Measurements from ENCODE around the gene SLC6A8. TPM values are rescaled to one million over a fixed set of nuclear protein-coding genes. Genes with fewer than 3 reads are reported as not detected.

Gene SLC6A8
- under 1 TPM in 2 of 3 donors, not detected in 1; 0.07 to 0.09 TPM for polyA plus RNA-seq

- H3K4me3 Mint-ChIP-seq, result peak within 1 kb of the TSS; percentile 46 to 72 (median 55)
- peaks cover 4 to 7% (median 4%) of the 10 kb centered on the region in 3 donors for H3K27me3 Mint-ChIP-seq (ENCODE audit: low read depth in 3 of 3)
- no peak within 1 kb of the TSS for H3K27ac Mint-ChIP-seq
- H3K9me3 Mint-ChIP-seq, result peaks cover 0 to 2% (median 0%) of the 10 kb centered on the region in 6 donors
- H3K36me3 Mint-ChIP-seq, result no peaks in the 10 kb centered on the region
- DNase-seq, result peak in 2 of 3 donors; percentile 7 to 10
- no peaks in the 10 kb centered on the region for H3K4me1 Mint-ChIP-seq
Observed at GRCh38 chrX:153687121-153688039, at the start of gene SLC6A8. SLC6A8 (plus strand) TSS chrX:153687926; CDS start chrX:153688575, 649 bp downstream.

- no peak overlapping the region for H3K4me3 Mint-ChIP-seq
- no peak for DNase-seq
- H3K4me1 Mint-ChIP-seq, result no peaks in the 10 kb centered on the region
- no peaks in the 10 kb centered on the region for H3K36me3 Mint-ChIP-seq
- H3K27me3 Mint-ChIP-seq (ENCODE audit: low read depth in 3 of 3), result peaks cover 0 to 3% (median 2%) of the 10 kb centered on the region in 3 donors
- peaks cover 0 to 1% (median 0%) of the 10 kb centered on the region in 6 donors for H3K9me3 Mint-ChIP-seq
- H3K27ac Mint-ChIP-seq, result no peak overlapping the region
Observed at GRCh38 chrX:153638041-153638371, 49.7 kb upstream of the SLC6A8 start.

- H3K36me3 Mint-ChIP-seq, result no peaks in the 10 kb centered on the region
- H3K27ac Mint-ChIP-seq, result no peak overlapping the region
- H3K4me1 Mint-ChIP-seq, result no peaks in the 10 kb centered on the region
- no peak overlapping the region for H3K4me3 Mint-ChIP-seq
- H3K27me3 Mint-ChIP-seq (ENCODE audit: low read depth in 3 of 3), result peaks cover 0 to 4% (median 2%) of the 10 kb centered on the region in 3 donors
- DNase-seq, result no peak
- H3K9me3 Mint-ChIP-seq, result peaks cover 0 to 1% (median 0%) of the 10 kb centered on the region in 6 donors
Observed at GRCh38 chrX:153638436-153639176, 49.1 kb upstream of the SLC6A8 start.

GRCh38 chrX:153639177-153640044 is 48.3 kb upstream of the SLC6A8 start:
- Mint-ChIP-seq H3K27me3 (ENCODE audit: low read depth in 3 of 3) (peaks cover 0 to 4% (median 2%) of the 10 kb centered on the region in 3 donors), H3K4me1 (no peaks in the 10 kb centered on the region), H3K4me3 (no peak overlapping the region), H3K9me3 (peaks cover 0 to 1% (median 0%) of the 10 kb centered on the region in 6 donors), H3K36me3 (no peaks in the 10 kb centered on the region), H3K27ac (no peak overlapping the region)
- no peak for DNase-seq

- H3K27ac Mint-ChIP-seq, result no peak overlapping the region
- no peak overlapping the region for H3K4me3 Mint-ChIP-seq
- DNase-seq, result no peak
- H3K4me1 Mint-ChIP-seq, result no peaks in the 10 kb centered on the region
- peaks cover 0 to 1% (median 0%) of the 10 kb centered on the region in 6 donors for H3K9me3 Mint-ChIP-seq
- H3K27me3 Mint-ChIP-seq (ENCODE audit: low read depth in 3 of 3), result peaks cover 2 to 4% (median 2%) of the 10 kb centered on the region in 3 donors
- H3K36me3 Mint-ChIP-seq, result no peaks in the 10 kb centered on the region
Observed at GRCh38 chrX:153640045-153640686, 47.6 kb upstream of the SLC6A8 start.

- no peaks in the 10 kb centered on the region for H3K36me3 Mint-ChIP-seq
- DNase-seq, result no peak
- peaks cover 0 to 1% (median 0%) of the 10 kb centered on the region in 6 donors for H3K9me3 Mint-ChIP-seq
- no peak overlapping the region for H3K4me3 Mint-ChIP-seq
- H3K27me3 Mint-ChIP-seq (ENCODE audit: low read depth in 3 of 3), result peaks cover 4 to 7% (median 5%) of the 10 kb centered on the region in 3 donors
- no peaks in the 10 kb centered on the region for H3K4me1 Mint-ChIP-seq
- H3K27ac Mint-ChIP-seq, result no peak overlapping the region
Observed at GRCh38 chrX:153640736-153641575, 46.8 kb upstream of the SLC6A8 start.

- peaks cover 0 to 1% (median 0%) of the 10 kb centered on the region in 6 donors for H3K9me3 Mint-ChIP-seq
- H3K4me3 Mint-ChIP-seq, result no peak overlapping the region
- no peak overlapping the region for H3K27ac Mint-ChIP-seq
Observed at GRCh38 chrX:153641627-153642026, 46.1 kb upstream of the SLC6A8 start.

GRCh38 chrX:153642051-153642654 is 45.6 kb upstream of the SLC6A8 start:
- H3K36me3 Mint-ChIP-seq, result no peaks in the 10 kb centered on the region
- no peak overlapping the region for H3K4me3 Mint-ChIP-seq
- peaks cover 0 to 1% (median 0%) of the 10 kb centered on the region in 6 donors for H3K9me3 Mint-ChIP-seq
- H3K27me3 Mint-ChIP-seq (ENCODE audit: low read depth in 3 of 3), result peaks cover 4 to 10% (median 5%) of the 10 kb centered on the region in 3 donors
- H3K4me1 Mint-ChIP-seq, result no peaks in the 10 kb centered on the region
- no peak overlapping the region for H3K27ac Mint-ChIP-seq
- DNase-seq, result no peak

More at GRCh38 chrX:153641627-153642026, 46.1 kb upstream of the SLC6A8 start:
- H3K4me1 Mint-ChIP-seq, result no peaks in the 10 kb centered on the region
- H3K36me3 Mint-ChIP-seq, result no peaks in the 10 kb centered on the region
- peaks cover 4 to 10% (median 5%) of the 10 kb centered on the region in 3 donors for H3K27me3 Mint-ChIP-seq (ENCODE audit: low read depth in 3 of 3)
- DNase-seq, result no peak

GRCh38 chrX:153642655-153643430 is 44.9 kb upstream of the SLC6A8 start:
- Mint-ChIP-seq H3K27me3 (ENCODE audit: low read depth in 3 of 3) (peaks cover 4 to 10% (median 5%) of the 10 kb centered on the region in 3 donors), H3K4me1 (peaks cover 0 to 1% of the 10 kb centered on the region in 2 donors), H3K4me3 (no peak overlapping the region), H3K36me3 (no peaks in the 10 kb centered on the region), H3K27ac (no peak overlapping the region), H3K9me3 (peaks cover 0 to 1% (median 0%) of the 10 kb centered on the region in 6 donors)
- no peak for DNase-seq

GRCh38 chrX:153643431-153644351 is 44.0 kb upstream of the SLC6A8 start:
- no peak overlapping the region for H3K27ac Mint-ChIP-seq

More at GRCh38 chrX:153643431-153644351, 44.0 kb upstream of the SLC6A8 start:
- H3K36me3 Mint-ChIP-seq, result no peaks in the 10 kb centered on the region
- H3K27me3 Mint-ChIP-seq (ENCODE audit: low read depth in 3 of 3), result peaks cover 4 to 12% (median 5%) of the 10 kb centered on the region in 3 donors
- peaks cover 0 to 1% of the 10 kb centered on the region in 2 donors for H3K4me1 Mint-ChIP-seq
- no peak for DNase-seq
- peaks cover 0 to 1% (median 0%) of the 10 kb centered on the region in 6 donors for H3K9me3 Mint-ChIP-seq
- no peak overlapping the region for H3K4me3 Mint-ChIP-seq

Data from immature natural killer cell (primary cell).